DND-41 (cell line): ENCODE data around the gene AGAP5.

Experiments used
- CTCF ChIP-seq: IDR thresholded peaks from 2 replicates; pipeline ENCODE4 v1.5.1; 2012; ENCODE audit warnings: borderline replicate concordance, low read length, moderate library complexity, mild to moderate bottlenecking; ENCODE audit not compliant: poor library complexity, severe bottlenecking; ENCODE audit errors: extremely low read depth
- EZH2 ChIP-seq: IDR thresholded peaks from 3 replicates; pipeline ENCODE4 v1.6.1; 2012; ENCODE audit warnings: borderline replicate concordance, low read depth, mild to moderate bottlenecking, moderate library complexity, low read length, inconsistent platforms; ENCODE audit not compliant: severe bottlenecking

DNA sequence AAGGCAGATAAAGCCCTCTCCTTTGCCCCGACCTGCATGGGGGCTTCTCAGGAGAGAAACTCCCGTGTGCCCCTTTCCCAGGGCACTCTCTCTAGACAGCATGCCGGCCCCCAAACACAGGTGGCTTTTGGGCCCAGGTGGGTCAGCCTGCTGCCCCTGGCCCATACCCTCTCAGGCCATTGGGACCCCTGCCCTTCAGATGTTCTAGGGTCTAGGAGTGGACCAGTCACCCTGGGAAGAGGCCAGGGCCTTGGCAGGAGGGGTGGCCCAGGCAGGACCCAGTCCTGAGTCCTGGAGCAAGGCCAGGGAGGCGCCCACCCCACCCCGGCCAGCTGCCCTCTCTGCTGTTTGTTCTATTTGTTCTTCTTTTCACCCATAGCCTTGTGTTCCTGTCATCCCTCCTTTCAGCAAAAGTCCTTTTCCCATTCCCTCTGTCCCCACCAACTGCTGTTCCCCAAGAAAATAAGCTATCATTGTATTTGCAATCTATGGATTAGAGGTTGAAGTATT, 36.9 kb upstream of the AGAP5 start:
- TF ChIP-seq CTCF (no peak), EZH2 (no peak)
